ENCODE data around the gene CASS4. TPM values are rescaled to one million over a fixed set of nuclear protein-coding genes. Genes with fewer than 3 reads are reported as not detected.

CASS4 gene
- total RNA-seq, 1 experiment from 2014 or later: 0.17 TPM

DNA sequence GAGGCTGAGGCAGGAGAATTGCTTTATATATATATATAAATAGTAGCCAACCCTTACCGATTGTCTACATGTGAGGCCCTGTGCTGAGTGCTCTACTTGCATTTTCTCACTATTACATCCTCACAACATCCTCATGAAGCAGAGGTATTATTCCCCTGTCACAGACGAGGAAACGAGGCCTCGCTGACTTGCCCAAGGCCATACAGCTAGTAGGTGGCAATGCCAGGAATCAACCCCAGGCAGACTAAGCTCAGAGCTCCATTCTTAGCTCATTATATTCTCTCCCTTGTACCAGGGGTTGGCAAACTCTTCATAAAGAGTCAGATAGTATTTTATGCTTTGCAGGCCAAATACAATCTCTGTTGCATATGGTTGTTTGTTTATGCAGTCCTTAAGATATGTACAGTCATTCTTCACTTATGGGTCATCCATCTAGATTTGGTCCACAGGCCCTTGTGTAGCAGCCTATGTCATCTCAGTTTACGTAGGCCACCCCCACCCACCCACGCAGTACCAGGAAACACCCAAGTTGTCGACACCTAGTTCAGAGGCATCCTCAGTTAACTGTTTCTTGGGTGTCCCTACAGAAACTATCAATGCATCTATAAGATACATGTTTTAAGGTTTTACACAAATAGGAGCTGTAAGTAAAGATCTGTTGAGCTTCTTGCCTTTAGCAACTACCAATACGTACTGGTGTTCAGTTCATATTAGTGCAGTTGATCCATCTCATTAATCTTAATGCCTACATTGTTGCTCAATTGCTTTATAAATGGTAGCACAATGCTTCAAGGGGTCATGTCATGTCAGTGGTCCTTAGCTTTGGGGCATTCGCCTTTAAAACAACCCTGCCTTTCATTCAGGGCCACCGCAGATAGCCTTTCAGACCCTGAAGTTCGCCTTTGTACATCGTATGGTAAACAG lies 3.0 kb downstream of the CASS4 start:
- Histone ChIP-seq H3K36me3 (ENCODE audit: control insufficient read depth in 1 of 2, insufficient read depth in 2 of 2, low read length in 2 of 2) (peaks cover 0 to 2% of the 10 kb centered on the region in 2 experiments; a peak in 1 of 4 replicates), H3K4me3 (replicated peaks in 1 of 2; ENCODE audit: low read depth in 1 of 2, low read length in 2 of 2) (no peak overlapping the region), H2AFZ (ENCODE audit: low read depth, low read length, poor library complexity, severe bottlenecking) (no peak overlapping the region), H3K9ac (ENCODE audit: low read length) (no peak overlapping the region), H3K4me2 (ENCODE audit: low read length) (no peak overlapping the region), H3K9me3 (ENCODE audit: control insufficient read depth in 1 of 2, insufficient read depth in 1 of 2, low read depth in 1 of 2, low read length in 2 of 2) (no peaks in the 10 kb centered on the region), H3K9me2 (ENCODE audit: insufficient read depth) (no peaks in the 10 kb centered on the region), H3K4me1 (ENCODE audit: control insufficient read depth in 1 of 2, insufficient read depth in 2 of 2, low read length in 2 of 2) (no peaks in the 10 kb centered on the region), H3K27ac (ENCODE audit: low read depth, low read length) (no peak overlapping the region), H4K20me1 (ENCODE audit: insufficient read depth) (no peaks in the 10 kb centered on the region), H3K27me3 (ENCODE audit: insufficient read depth, low read length) (no peaks in the 10 kb centered on the region), H3K79me2 (ENCODE audit: insufficient read depth, low read length) (no peaks in the 10 kb centered on the region)
- RAD21 ChIA-PET (ENCODE audit: low non-redundant PET in 1 of 2, low total read pairs in 2 of 2, uncharacterized antibody in 2 of 2, unreplicated experiment in 2 of 2): no interaction called here
- no TSS peak for BruUV-seq (replicated peaks)
- intact Hi-C loops (cut with micrococcal nuclease): no loop called here
- POLR2A ChIA-PET: no interaction called here
- TF ChIP-seq, protein P1, sequence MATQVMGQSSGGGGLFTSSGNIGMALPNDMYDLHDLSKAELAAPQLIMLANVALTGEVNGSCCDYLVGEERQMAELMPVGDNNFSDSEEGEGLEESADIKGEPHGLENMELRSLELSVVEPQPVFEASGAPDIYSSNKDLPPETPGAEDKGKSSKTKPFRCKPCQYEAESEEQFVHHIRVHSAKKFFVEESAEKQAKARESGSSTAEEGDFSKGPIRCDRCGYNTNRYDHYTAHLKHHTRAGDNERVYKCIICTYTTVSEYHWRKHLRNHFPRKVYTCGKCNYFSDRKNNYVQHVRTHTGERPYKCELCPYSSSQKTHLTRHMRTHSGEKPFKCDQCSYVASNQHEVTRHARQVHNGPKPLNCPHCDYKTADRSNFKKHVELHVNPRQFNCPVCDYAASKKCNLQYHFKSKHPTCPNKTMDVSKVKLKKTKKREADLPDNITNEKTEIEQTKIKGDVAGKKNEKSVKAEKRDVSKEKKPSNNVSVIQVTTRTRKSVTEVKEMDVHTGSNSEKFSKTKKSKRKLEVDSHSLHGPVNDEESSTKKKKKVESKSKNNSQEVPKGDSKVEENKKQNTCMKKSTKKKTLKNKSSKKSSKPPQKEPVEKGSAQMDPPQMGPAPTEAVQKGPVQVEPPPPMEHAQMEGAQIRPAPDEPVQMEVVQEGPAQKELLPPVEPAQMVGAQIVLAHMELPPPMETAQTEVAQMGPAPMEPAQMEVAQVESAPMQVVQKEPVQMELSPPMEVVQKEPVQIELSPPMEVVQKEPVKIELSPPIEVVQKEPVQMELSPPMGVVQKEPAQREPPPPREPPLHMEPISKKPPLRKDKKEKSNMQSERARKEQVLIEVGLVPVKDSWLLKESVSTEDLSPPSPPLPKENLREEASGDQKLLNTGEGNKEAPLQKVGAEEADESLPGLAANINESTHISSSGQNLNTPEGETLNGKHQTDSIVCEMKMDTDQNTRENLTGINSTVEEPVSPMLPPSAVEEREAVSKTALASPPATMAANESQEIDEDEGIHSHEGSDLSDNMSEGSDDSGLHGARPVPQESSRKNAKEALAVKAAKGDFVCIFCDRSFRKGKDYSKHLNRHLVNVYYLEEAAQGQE (IDR thresholded peaks at IDR 0.05; ENCODE audit: low read depth): no peak
- no peak for TF ChIP-seq EZH2 (IDR thresholded peaks at IDR 0.05)
- TF ChIP-seq YY1 (IDR thresholded peaks at IDR 0.05; ENCODE audit: extremely low read depth, insufficient replicate concordance, low read depth, low read length): no peak
- TF ChIP-seq CBX3 (IDR thresholded peaks at IDR 0.05; ENCODE audit: low read depth): no peak
- TF ChIP-seq ELF1 (IDR thresholded peaks at IDR 0.05; ENCODE audit: borderline replicate concordance, low read depth): no peak
- no peak for TF ChIP-seq ATF3 (IDR thresholded peaks at IDR 0.05)
- no peak for TF ChIP-seq POLR2AphosphoS5 (IDR thresholded peaks at IDR 0.05; ENCODE audit: low read depth, low read length)
- TF ChIP-seq, protein P2, sequence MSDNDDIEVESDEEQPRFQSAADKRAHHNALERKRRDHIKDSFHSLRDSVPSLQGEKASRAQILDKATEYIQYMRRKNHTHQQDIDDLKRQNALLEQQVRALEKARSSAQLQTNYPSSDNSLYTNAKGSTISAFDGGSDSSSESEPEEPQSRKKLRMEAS (IDR thresholded peaks at IDR 0.05): no peak
- TF ChIP-seq RAD21 (IDR thresholded peaks at IDR 0.05; ENCODE audit: low read depth): no peak
- no peak for TF ChIP-seq FOSL1 (IDR thresholded peaks at IDR 0.05; ENCODE audit: low read depth)
- TF ChIP-seq JUND (IDR thresholded peaks at IDR 0.05): no peak
- TF ChIP-seq TCF7L2 (IDR thresholded peaks at IDR 0.05; ENCODE audit: borderline replicate concordance, extremely low read depth, insufficient read depth, insufficient read length): no peak
- no peak for TF ChIP-seq CEBPB (IDR thresholded peaks at IDR 0.05; ENCODE audit: low read depth)
- no peak for TF ChIP-seq ZBTB33 (IDR thresholded peaks at IDR 0.05; ENCODE audit: extremely low read depth, insufficient replicate concordance, low read length)
- no peak for TF ChIP-seq ZNF274 (IDR thresholded peaks at IDR 0.05; ENCODE audit: low read depth, low read length)
- TF ChIP-seq EGR1 (IDR thresholded peaks at IDR 0.05; ENCODE audit: low read depth): no peak
- TF ChIP-seq SIN3A (IDR thresholded peaks at IDR 0.05; ENCODE audit: low read depth): no peak
- ATAC-seq (no peak), DNase-seq (ENCODE audit: low read depth, low spot score) (no peak)
- CTCF ChIA-PET: no interaction called here

Measured in HCT116 (cell line).